Lower leg skin (tissue), 3 donors: Measurements from ENCODE around the gene LIN52.

Experiments
- POLR2A ChIP-seq, 2 donors: fragments of 450-650 bp; IDR thresholded peaks; one replicate each; pipeline ENCODE4 v1.6.1; 2016 to 2017; ENCODE audit warnings: antibody characterized with exemption in 2 of 2, mild to moderate bottlenecking in 1 of 2, moderate library complexity in 1 of 2
- TF ChIP-seq, protein P1 (sequence below), 3 donors: fragments of 450-650 bp; IDR thresholded peaks; one replicate each; pipeline ENCODE4 v1.5.1; 2016; ENCODE audit warnings: antibody characterized with exemption in 3 of 3, mild to moderate bottlenecking in 3 of 3, moderate library complexity in 2 of 3

DNA sequence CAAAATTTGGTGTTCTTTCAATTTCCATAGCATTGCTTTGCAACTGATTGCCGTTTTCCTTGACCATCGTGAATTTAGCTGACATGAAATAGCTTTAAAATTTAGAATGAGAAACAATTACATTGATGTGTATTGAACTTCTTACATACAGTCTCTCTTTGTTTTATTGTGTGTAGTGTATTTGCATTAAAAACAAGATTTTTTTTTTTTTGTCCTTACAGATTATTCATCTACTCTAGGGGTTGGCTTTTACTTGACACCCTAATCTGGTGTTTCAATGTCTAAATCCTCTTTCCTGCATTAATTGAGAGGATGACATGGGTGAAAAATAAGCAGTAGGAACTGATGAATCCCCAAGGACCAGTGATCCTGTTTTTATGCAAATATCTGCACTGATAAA, 20.6 kb downstream of the LIN52 start:
- TF ChIP-seq, protein P1, sequence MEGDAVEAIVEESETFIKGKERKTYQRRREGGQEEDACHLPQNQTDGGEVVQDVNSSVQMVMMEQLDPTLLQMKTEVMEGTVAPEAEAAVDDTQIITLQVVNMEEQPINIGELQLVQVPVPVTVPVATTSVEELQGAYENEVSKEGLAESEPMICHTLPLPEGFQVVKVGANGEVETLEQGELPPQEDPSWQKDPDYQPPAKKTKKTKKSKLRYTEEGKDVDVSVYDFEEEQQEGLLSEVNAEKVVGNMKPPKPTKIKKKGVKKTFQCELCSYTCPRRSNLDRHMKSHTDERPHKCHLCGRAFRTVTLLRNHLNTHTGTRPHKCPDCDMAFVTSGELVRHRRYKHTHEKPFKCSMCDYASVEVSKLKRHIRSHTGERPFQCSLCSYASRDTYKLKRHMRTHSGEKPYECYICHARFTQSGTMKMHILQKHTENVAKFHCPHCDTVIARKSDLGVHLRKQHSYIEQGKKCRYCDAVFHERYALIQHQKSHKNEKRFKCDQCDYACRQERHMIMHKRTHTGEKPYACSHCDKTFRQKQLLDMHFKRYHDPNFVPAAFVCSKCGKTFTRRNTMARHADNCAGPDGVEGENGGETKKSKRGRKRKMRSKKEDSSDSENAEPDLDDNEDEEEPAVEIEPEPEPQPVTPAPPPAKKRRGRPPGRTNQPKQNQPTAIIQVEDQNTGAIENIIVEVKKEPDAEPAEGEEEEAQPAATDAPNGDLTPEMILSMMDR (IDR thresholded peaks at IDR 0.05): no peak
- TF ChIP-seq POLR2A (IDR thresholded peaks at IDR 0.05): no peak
